D721Med (cell line): ENCODE data around the gene PJA1.

ENCODE experiments used
- DNase-seq: peaks from one replicate; pipeline ENCODE4 v3.0.0; 2011; ENCODE audit warnings: low spot score; ENCODE audit not compliant: insufficient read length
- FAIRE-seq: peaks from 2 replicates; lab custom pipeline; 2011; peaks lifted over from hg19 to GRCh38; lab: Jason Lieb, UNC
- CTCF ChIP-seq: IDR thresholded peaks from 2 replicates; pipeline ENCODE4 v1.5.1; 2012; ENCODE audit warnings: mild to moderate bottlenecking, control low read depth; ENCODE audit not compliant: insufficient read depth; ENCODE audit errors: missing control alignments

PJA1 gene

GRCh38 chrX:69197690-69198089, 32.4 kb upstream of the PJA1 start:
- FAIRE-seq (no peak), DNase-seq (no peak)
- TF ChIP-seq CTCF: no peak

GRCh38 chrX:69196666-69197065, 31.4 kb upstream of the PJA1 start:
- DNase-seq (no peak), FAIRE-seq (no peak)
- TF ChIP-seq CTCF: no peak

- no peak for TF ChIP-seq CTCF
- FAIRE-seq (no peak), DNase-seq (no peak)
Observed at GRCh38 chrX:69195810-69196209, 30.6 kb upstream of the PJA1 start.

- DNase-seq: no peak
- no peak for FAIRE-seq
- TF ChIP-seq CTCF: no peak
Observed at GRCh38 chrX:69195192-69195591, 29.9 kb upstream of the PJA1 start.

- FAIRE-seq (no peak), DNase-seq (no peak)
- TF ChIP-seq CTCF: no peak
Observed at GRCh38 chrX:69192603-69193002, 27.4 kb upstream of the PJA1 start.

GRCh38 chrX:69189576-69190371, 24.5 kb upstream of the PJA1 start:
- DNase-seq: no peak
- TF ChIP-seq CTCF: no peak
- FAIRE-seq: no peak

- no peak for DNase-seq
- FAIRE-seq: no peak
- no peak for TF ChIP-seq CTCF
Observed at GRCh38 chrX:69186651-69187050, 21.4 kb upstream of the PJA1 start.
